ENCODE data around the gene LYL1. TPM values are rescaled to one million over a fixed set of nuclear protein-coding genes. Genes with fewer than 3 reads are reported as not detected.

LYL1 gene
- total RNA-seq, 1 experiment from 2014 or later, result 0.24 TPM

GRCh38 chr19:13069415-13070359 is 33.0 kb downstream of the LYL1 start:
- ChIA-PET CTCF (interaction anchor here (1.2 kb wide), 1 partner anchor 8 kb away, joined by 5 read pairs; no protein-coding TSS in a partner anchor), POLR2A (ENCODE audit: unreplicated experiment) (no interaction called here)
- Histone ChIP-seq H3K27me3 (ENCODE audit: insufficient read depth, low read depth) (peaks cover 55% of the 10 kb centered on the region; the same call in 1 of the 2 replicates), H3K4me3 (no peak overlapping the region), H2AFZ (no peak overlapping the region), H3K4me1 (replicated peaks; ENCODE audit: insufficient read depth) (no peaks in the 10 kb centered on the region), H3K4me2 (no peak overlapping the region), H4K20me1 (ENCODE audit: insufficient read depth) (no peaks in the 10 kb centered on the region), H3K36me3 (ENCODE audit: low read depth) (no peaks in the 10 kb centered on the region), H3K9me2 (ENCODE audit: insufficient read depth) (no peaks in the 10 kb centered on the region), H3K27ac (no peak overlapping the region), H3F3A (ENCODE audit: insufficient read depth, low read depth) (no peaks in the 10 kb centered on the region), H3K9me3 (ENCODE audit: insufficient read depth, low read depth) (no peaks in the 10 kb centered on the region), H3K79me2 (ENCODE audit: low read depth) (no peaks in the 10 kb centered on the region)
- intact Hi-C loops (cut with micrococcal nuclease; ENCODE audit: unreplicated experiment), result no loop called here
- no peak for DNase-seq
- TF ChIP-seq EZH2 (IDR thresholded peaks at IDR 0.05; ENCODE audit: low read depth) (no peak), CTCF (conservative IDR thresholded peaks at IDR 0.05) (no peak)
- BruUV-seq (replicated peaks), result no TSS peak

- no peak for TF ChIP-seq CTCF (conservative IDR thresholded peaks at IDR 0.05)
- TF ChIP-seq EZH2 (IDR thresholded peaks at IDR 0.05; ENCODE audit: low read depth), result no peak
- no TSS peak for BruUV-seq (replicated peaks)
- peaks cover 65% of the 10 kb centered on the region for H3K27me3 ChIP-seq (ENCODE audit: insufficient read depth, low read depth)
- no peak overlapping the region for H3K4me2 ChIP-seq
- no peaks in the 10 kb centered on the region for H3F3A ChIP-seq (ENCODE audit: insufficient read depth, low read depth)
- H3K9me3 ChIP-seq (ENCODE audit: insufficient read depth, low read depth), result no peaks in the 10 kb centered on the region
- intact Hi-C loops (cut with micrococcal nuclease; ENCODE audit: unreplicated experiment), result no loop called here
- no peaks in the 10 kb centered on the region for H3K79me2 ChIP-seq (ENCODE audit: low read depth)
- H3K27ac ChIP-seq, result no peak overlapping the region
- H2AFZ ChIP-seq, result no peak overlapping the region
- ChIA-PET CTCF (no interaction called here), POLR2A (ENCODE audit: unreplicated experiment) (interaction anchor here (0.5 kb wide), 1 partner anchor 55 kb away, joined by 16 read pairs; no protein-coding TSS in a partner anchor)
- no peaks in the 10 kb centered on the region for H3K9me2 ChIP-seq (ENCODE audit: insufficient read depth)
- no peaks in the 10 kb centered on the region for H4K20me1 ChIP-seq (ENCODE audit: insufficient read depth)
- H3K4me1 ChIP-seq (replicated peaks; ENCODE audit: insufficient read depth), result no peaks in the 10 kb centered on the region
- DNase-seq, result no peak
- no peaks in the 10 kb centered on the region for H3K36me3 ChIP-seq (ENCODE audit: low read depth)
- no peak overlapping the region for H3K4me3 ChIP-seq
Measured at GRCh38 chr19:13068085-13068846, 34.4 kb downstream of the LYL1 start.

- H3K4me1 ChIP-seq (replicated peaks; ENCODE audit: insufficient read depth), result no peaks in the 10 kb centered on the region
- no peaks in the 10 kb centered on the region for H4K20me1 ChIP-seq (ENCODE audit: insufficient read depth)
- ChIA-PET CTCF (no interaction called here), POLR2A (ENCODE audit: unreplicated experiment) (no interaction called here)
- H3K4me2 ChIP-seq, result no peak overlapping the region
- no peak for TF ChIP-seq EZH2 (IDR thresholded peaks at IDR 0.05; ENCODE audit: low read depth)
- TF ChIP-seq CTCF (conservative IDR thresholded peaks at IDR 0.05), result no peak
- no peaks in the 10 kb centered on the region for H3K79me2 ChIP-seq (ENCODE audit: low read depth)
- BruUV-seq (replicated peaks), result no TSS peak
- intact Hi-C loops (cut with micrococcal nuclease; ENCODE audit: unreplicated experiment), result no loop called here
- H3K9me3 ChIP-seq (ENCODE audit: insufficient read depth, low read depth), result no peaks in the 10 kb centered on the region
- DNase-seq, result no peak
- no peak overlapping the region for H3K27ac ChIP-seq
- H3F3A ChIP-seq (ENCODE audit: insufficient read depth, low read depth), result no peaks in the 10 kb centered on the region
- peaks cover 66% of the 10 kb centered on the region for H3K27me3 ChIP-seq (ENCODE audit: insufficient read depth, low read depth)
- no peaks in the 10 kb centered on the region for H3K9me2 ChIP-seq (ENCODE audit: insufficient read depth)
- no peak overlapping the region for H3K4me3 ChIP-seq
- no peak overlapping the region for H2AFZ ChIP-seq
- H3K36me3 ChIP-seq (ENCODE audit: low read depth), result no peaks in the 10 kb centered on the region
Measured at GRCh38 chr19:13066933-13067807, 35.5 kb downstream of the LYL1 start.
